Thoracic aorta (tissue), 2 donors: Measurements from ENCODE around the gene RNF125. TPM values are rescaled to one million over a fixed set of nuclear protein-coding genes. Genes with fewer than 3 reads are reported as not detected.
"Not testable (repeated sequence)": the region's sequence is repeated elsewhere in the genome, so short reads cannot be mapped to it uniquely, and the experiment has no call there.

Source experiments
- ATAC-seq: fragments of 150-250 bp; one replicate; pipeline ENCODE4 v1.8.0; 2017; ENCODE audit warnings: low read depth; ENCODE audit not compliant: insufficient number of reproducible peaks, low FRiP score
- DNase-seq: peaks from one replicate; pipeline ENCODE4 v3.0.0-alpha.2; 2020; ENCODE audit warnings: low spot score
- H3K27ac ChIP-seq, 2 donors: fragments of 200-600 bp; sonication (generic); 1 replicate in 1 of 2; 2 replicates in 1 of 2; pipeline ENCODE4 v1.5.1; 2016; ENCODE audit warnings: mild to moderate bottlenecking in 2 of 2, moderate library complexity in 2 of 2
- H3K27me3 ChIP-seq: fragments of 200-600 bp; sonication (generic); replicated peaks from 2 replicates; pipeline ENCODE4 v1.6.0; 2016; ENCODE audit warnings: mild to moderate bottlenecking; ENCODE audit not compliant: insufficient read depth
- H3K36me3 ChIP-seq: fragments of 200-600 bp; sonication (generic); one replicate; pipeline ENCODE4 v1.5.1; 2016
- H3K4me1 ChIP-seq, 2 donors: fragments of 200-600 bp; sonication (generic); 1 replicate in 1 of 2; 2 replicates in 1 of 2; pipeline versions ENCODE4 v1.5.1 to v1.6.0; 2016; ENCODE audit warnings: low read depth in 2 of 2, mild to moderate bottlenecking in 1 of 2; ENCODE audit not compliant: control insufficient read depth in 1 of 2
- H3K4me3 ChIP-seq: fragments of 200-600 bp; sonication (generic); 2 replicates; pipeline ENCODE4 v1.5.1; 2016; ENCODE audit warnings: mild to moderate bottlenecking
- H3K9me3 ChIP-seq: fragments of 200-600 bp; sonication (generic); 2 replicates; pipeline ENCODE4 v1.5.1; 2016
- total RNA-seq, 2 donors: library from RNA; depleted of rRNA; stranded (reverse); fragments of >200 nt; gene quantifications; one replicate each; pipeline versions ENCODE4 v1.1.0 to v1.2.3, GENCODE V29; 2016
- TF ChIP-seq, protein P1 (sequence below): fragments of 200-600 bp; sonication (generic); IDR thresholded peaks from one replicate; pipeline ENCODE4 v1.5.1; 2019; ENCODE audit warnings: antibody characterized with exemption

The RNF125 gene
- total RNA-seq, 2 donors from 2014 or later = 2.2 to 4.6 TPM

DNA sequence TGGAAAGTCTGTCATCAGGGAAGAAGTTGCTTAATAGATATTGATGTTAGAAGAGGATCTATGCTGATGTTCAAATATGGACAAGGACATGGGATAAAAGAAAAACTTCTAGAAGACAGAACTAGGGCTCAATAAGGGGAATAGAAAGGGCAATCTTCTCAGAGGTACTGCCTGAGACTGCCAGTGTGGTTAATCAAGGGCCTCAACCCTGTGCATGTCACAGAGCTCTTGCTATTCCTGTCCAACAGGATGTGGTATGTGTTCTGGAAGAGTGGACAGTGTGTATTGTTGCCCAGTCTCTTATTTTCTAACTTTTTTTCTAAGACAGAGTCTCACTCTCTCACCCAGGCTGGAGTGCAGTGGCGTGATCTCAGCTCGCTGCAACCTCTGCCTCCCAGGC is 27.8 kb upstream of the RNF125 start:
- DNase-seq (no peak), ATAC-seq (no peak)
- TF ChIP-seq, protein P1, sequence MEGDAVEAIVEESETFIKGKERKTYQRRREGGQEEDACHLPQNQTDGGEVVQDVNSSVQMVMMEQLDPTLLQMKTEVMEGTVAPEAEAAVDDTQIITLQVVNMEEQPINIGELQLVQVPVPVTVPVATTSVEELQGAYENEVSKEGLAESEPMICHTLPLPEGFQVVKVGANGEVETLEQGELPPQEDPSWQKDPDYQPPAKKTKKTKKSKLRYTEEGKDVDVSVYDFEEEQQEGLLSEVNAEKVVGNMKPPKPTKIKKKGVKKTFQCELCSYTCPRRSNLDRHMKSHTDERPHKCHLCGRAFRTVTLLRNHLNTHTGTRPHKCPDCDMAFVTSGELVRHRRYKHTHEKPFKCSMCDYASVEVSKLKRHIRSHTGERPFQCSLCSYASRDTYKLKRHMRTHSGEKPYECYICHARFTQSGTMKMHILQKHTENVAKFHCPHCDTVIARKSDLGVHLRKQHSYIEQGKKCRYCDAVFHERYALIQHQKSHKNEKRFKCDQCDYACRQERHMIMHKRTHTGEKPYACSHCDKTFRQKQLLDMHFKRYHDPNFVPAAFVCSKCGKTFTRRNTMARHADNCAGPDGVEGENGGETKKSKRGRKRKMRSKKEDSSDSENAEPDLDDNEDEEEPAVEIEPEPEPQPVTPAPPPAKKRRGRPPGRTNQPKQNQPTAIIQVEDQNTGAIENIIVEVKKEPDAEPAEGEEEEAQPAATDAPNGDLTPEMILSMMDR = no peak
- H3K27ac ChIP-seq = no peak overlapping the region
- H3K4me3 ChIP-seq = no peak overlapping the region
- no peaks in the 10 kb centered on the region for H3K36me3 ChIP-seq
- no peaks in the 10 kb centered on the region for H3K9me3 ChIP-seq
- H3K27me3 ChIP-seq = no peaks in the 10 kb centered on the region
- H3K4me1 ChIP-seq = peaks cover 0 to 10% of the 10 kb centered on the region in 2 donors

DNA sequence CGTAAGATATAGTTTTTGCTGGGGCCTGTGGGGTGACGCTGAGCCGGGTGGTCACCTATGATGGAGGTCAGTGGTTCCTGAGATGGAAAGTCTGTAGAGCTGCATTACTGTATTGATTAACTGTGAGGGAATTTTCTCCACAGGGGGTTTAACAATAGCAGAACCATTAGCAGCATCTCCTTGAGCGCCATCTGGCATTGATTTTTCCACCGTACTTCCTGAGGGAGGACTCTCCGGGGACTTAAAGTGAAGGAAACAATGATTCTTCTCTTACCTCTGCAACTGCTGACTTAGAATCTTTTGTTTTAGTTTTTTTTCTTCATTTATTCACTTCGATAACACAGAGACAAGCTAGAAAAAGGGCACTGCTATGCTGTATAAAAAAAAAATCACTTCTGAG is 22.6 kb upstream of the RNF125 start:
- peaks cover 0 to 10% of the 10 kb centered on the region in 2 donors for H3K4me1 ChIP-seq
- DNase-seq (no peak), ATAC-seq (no peak)
- no peaks in the 10 kb centered on the region for H3K9me3 ChIP-seq
- no peaks in the 10 kb centered on the region for H3K27me3 ChIP-seq
- no peak overlapping the region for H3K4me3 ChIP-seq
- H3K27ac ChIP-seq = no peak overlapping the region
- TF ChIP-seq, protein P1 = no peak
- no peaks in the 10 kb centered on the region for H3K36me3 ChIP-seq

DNA sequence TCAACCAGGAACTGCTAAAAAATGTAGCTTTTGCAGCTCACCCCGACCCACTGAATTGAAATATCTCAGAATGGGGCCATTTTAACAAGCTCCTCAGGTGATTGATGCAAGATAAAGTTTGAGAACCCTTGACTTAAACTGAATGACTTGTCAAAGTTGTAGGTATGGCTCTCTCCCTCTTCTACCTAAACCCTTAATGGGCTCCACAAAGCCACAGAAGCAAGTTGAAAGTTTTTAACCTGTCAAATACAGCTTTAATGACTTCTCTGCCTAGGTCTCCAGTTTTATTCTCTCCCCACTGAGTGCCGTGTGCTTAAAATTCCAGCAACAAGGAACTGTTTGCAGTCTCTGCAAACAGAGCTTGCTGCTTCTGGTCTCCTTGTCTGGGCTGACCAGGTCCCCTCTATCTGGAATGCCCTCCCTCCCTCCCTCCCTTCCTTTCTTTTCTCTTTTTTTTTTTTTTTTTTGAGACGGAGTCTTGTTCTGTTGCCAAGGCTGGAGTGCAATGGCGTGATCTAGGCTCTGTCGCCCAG is 19.7 kb upstream of the RNF125 start:
- H3K4me3 ChIP-seq = no peak overlapping the region
- H3K4me1 ChIP-seq = no peaks in the 10 kb centered on the region
- no peak for ATAC-seq
- no peaks in the 10 kb centered on the region for H3K27me3 ChIP-seq
- DNase-seq = no peak
- no peaks in the 10 kb centered on the region for H3K36me3 ChIP-seq
- no peaks in the 10 kb centered on the region for H3K9me3 ChIP-seq
- TF ChIP-seq, protein P1 = no peak
- no peak overlapping the region for H3K27ac ChIP-seq

DNA sequence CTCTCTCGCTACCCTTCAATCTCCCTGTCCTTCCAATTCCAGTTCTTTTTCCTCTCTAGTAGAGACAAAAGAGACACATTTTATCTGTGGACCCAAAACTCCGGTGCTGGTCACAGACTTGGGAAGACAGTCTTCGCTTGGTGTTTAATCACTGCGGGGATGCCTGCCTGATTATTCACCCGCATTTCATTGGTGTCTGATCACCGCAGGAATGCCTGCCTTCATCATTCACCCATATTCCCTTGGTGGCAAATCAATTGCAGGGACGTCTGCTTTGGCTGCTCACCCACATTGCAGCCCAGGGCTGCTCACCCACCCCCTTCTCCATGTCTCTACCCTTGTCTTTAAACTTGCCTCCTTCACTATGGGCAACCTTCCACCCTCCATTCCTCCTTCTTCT is 17.5 kb upstream of the RNF125 start:
- not testable (repeated sequence) for H3K4me1 ChIP-seq, H3K9me3 ChIP-seq, ATAC-seq, H3K27ac ChIP-seq, DNase-seq, H3K36me3 ChIP-seq, H3K27me3 ChIP-seq, H3K4me3 ChIP-seq

DNA sequence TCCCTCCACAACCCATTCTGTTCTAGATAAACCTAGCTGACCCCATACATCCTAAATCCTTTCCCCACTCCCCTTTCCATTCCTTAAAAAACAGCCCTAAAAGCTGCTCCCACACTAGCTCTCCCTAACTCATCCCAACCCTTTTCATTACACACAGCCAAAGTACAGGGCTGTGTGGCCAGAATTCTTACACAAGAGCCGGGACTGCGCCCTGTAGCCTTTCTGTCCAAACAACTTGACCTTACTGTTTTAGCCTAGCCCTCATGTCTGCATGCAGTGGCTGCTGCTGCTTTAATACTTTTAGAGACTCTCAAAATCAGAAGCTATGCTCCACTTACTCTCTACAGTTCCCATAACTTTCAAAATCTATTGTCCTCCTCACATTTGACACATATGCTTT is 14.8 kb upstream of the RNF125 start:
- H3K36me3 ChIP-seq, H3K4me3 ChIP-seq, H3K27me3 ChIP-seq, H3K27ac ChIP-seq, H3K9me3 ChIP-seq, DNase-seq, H3K4me1 ChIP-seq, ATAC-seq: not testable (repeated sequence)

DNA sequence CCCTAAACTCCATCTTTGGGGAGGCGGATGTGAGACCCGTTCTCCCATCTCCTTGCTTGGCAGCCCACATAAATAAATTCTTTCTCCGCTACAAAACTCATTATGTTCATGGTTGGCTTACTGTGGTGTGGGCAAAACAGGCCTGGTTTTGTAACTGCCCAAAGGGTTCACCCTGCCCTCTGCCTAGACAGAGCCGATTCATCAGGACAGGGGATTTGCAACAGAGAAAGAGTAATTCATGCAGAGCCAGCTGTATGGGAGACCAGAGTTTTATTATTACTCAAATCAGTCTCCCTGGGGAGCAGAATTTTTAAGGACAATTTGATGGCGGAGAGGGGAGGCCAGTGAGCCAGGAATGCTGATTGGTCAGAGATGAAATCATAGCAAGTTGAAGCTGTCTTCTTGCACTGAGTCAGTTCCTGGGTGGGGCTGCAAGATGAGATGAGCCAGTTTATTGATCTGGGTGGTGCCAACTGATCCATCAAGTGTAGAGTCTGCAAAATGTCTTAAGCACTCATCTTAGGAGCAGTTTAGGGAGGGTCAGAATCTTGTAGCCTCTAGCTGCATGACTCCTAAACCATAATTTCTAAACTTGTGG is 8.4 kb upstream of the RNF125 start:
- DNase-seq (no peak), ATAC-seq (no peak)
- Histone ChIP-seq H3K27me3 (no peaks in the 10 kb centered on the region), H3K4me1 (no peaks in the 10 kb centered on the region), H3K4me3 (no peak overlapping the region), H3K9me3 (no peaks in the 10 kb centered on the region), H3K36me3 (no peaks in the 10 kb centered on the region), H3K27ac (no peak overlapping the region)
- TF ChIP-seq, protein P1 = no peak
